Breast epithelium (tissue), 3 donors: ENCODE measurements around the gene JMJD8.

Source experiments
- CTCF ChIP-seq, 3 donors: fragments of 450-650 bp; IDR thresholded peaks; one replicate each; pipeline ENCODE4 v1.5.1; 2016 to 2017; ENCODE audit warnings: antibody characterized with exemption in 3 of 3, mild to moderate bottlenecking in 3 of 3, moderate library complexity in 3 of 3
- POLR2A ChIP-seq: fragments of 450-650 bp; IDR thresholded peaks from one replicate; pipeline ENCODE4 v1.6.1; 2016; ENCODE audit warnings: antibody characterized with exemption, mild to moderate bottlenecking, moderate library complexity
- POLR2AphosphoS5 ChIP-seq, 3 donors: sonication (generic); formaldehyde crosslinking; IDR thresholded peaks; one replicate each; pipeline ENCODE4 v1.6.1; 2017; ENCODE audit warnings: antibody characterized with exemption in 3 of 3

GRCh38 chr16:682493-683395, 1.4 kb downstream of the JMJD8 start:
- TF ChIP-seq CTCF (IDR thresholded peaks at IDR 0.05) = no peak
- TF ChIP-seq POLR2A = no peak
- TF ChIP-seq POLR2AphosphoS5 (IDR thresholded peaks at IDR 0.05) = no peak
